Ecto neural progenitor cell (in vitro differentiated cells): ENCODE measurements around the gene FAM98B.

Source experiments
- DNase-seq: peaks from one replicate; pipeline ENCODE4 v3.0.0-alpha.2; 2018; ENCODE audit warnings: low spot score

Gene FAM98B

GRCh38 chr15:38508647-38509046 is 54.7 kb downstream of the FAM98B start:
- DNase-seq, result no peak

- DNase-seq, result no peak
These were observed 55.2 kb downstream of the FAM98B start for GRCh38 chr15:38509152-38509551.

- no peak for DNase-seq
These were observed 59.0 kb downstream of the FAM98B start for GRCh38 chr15:38512901-38513300.

GRCh38 chr15:38514601-38515000 is 60.7 kb downstream of the FAM98B start:
- no peak for DNase-seq

GRCh38 chr15:38516626-38517025 is 62.7 kb downstream of the FAM98B start:
- DNase-seq, result no peak

- no peak for DNase-seq
These were observed 63.5 kb downstream of the FAM98B start for GRCh38 chr15:38517312-38517975.

GRCh38 chr15:38518084-38518483 is 64.2 kb downstream of the FAM98B start:
- DNase-seq, result no peak

GRCh38 chr15:38520035-38520434 is 66.1 kb downstream of the FAM98B start:
- no peak for DNase-seq

GRCh38 chr15:38521316-38521715 is 67.4 kb downstream of the FAM98B start:
- DNase-seq, result no peak

GRCh38 chr15:38522922-38523321 is 69.0 kb downstream of the FAM98B start:
- DNase-seq, result no peak

GRCh38 chr15:38524156-38524555 is 70.2 kb downstream of the FAM98B start:
- no peak for DNase-seq

- DNase-seq, result no peak
These were observed 71.6 kb downstream of the FAM98B start for GRCh38 chr15:38525489-38525888.

- DNase-seq, result no peak
These were observed 72.2 kb downstream of the FAM98B start for GRCh38 chr15:38526158-38526557.

- DNase-seq, result no peak
These were observed 74.4 kb downstream of the FAM98B start for GRCh38 chr15:38528294-38528693.

GRCh38 chr15:38530113-38530512 is 76.2 kb downstream of the FAM98B start:
- DNase-seq, result no peak

- DNase-seq, result no peak
These were observed 77.6 kb downstream of the FAM98B start for GRCh38 chr15:38531509-38531908.

GRCh38 chr15:38532728-38533127 is 78.8 kb downstream of the FAM98B start:
- no peak for DNase-seq

GRCh38 chr15:38533416-38533915 is 79.5 kb downstream of the FAM98B start:
- no peak for DNase-seq

GRCh38 chr15:38533926-38534325 is 80.0 kb downstream of the FAM98B start:
- no peak for DNase-seq

- DNase-seq, result no peak
These were observed 80.8 kb downstream of the FAM98B start for GRCh38 chr15:38534691-38535090.

GRCh38 chr15:38535491-38536200 is 81.7 kb downstream of the FAM98B start:
- no peak for DNase-seq

GRCh38 chr15:38536201-38536676 is 82.3 kb downstream of the FAM98B start:
- no peak for DNase-seq
